Keratinocyte (primary cell): ENCODE measurements around the gene DNPEP. TPM values are rescaled to one million over a fixed set of nuclear protein-coding genes. Genes with fewer than 3 reads are reported as not detected.

Experiments used
- DNase-seq: peaks from one replicate; pipeline ENCODE4 v3.0.0-alpha.2; 2011; ENCODE audit warnings: low read depth, missing footprints, low spot score
- FAIRE-seq: peaks from 2 replicates; lab custom pipeline; 2011; peaks lifted over from hg19 to GRCh38; lab: Jason Lieb, UNC
- H2AFZ ChIP-seq: 2 replicates; pipeline ENCODE4 v1.6.0; 2012; ENCODE audit warnings: low read length, control low read depth, inconsistent platforms; ENCODE audit not compliant: control insufficient read depth
- H3K27ac ChIP-seq: 2 replicates; pipeline ENCODE4 v1.5.1; 2011; ENCODE audit warnings: low read length; ENCODE audit not compliant: control insufficient read depth, insufficient read depth
- H3K27me3 ChIP-seq: 3 replicates; pipeline ENCODE4 v1.6.0; 2011; ENCODE audit warnings: low read length; ENCODE audit not compliant: control insufficient read depth, insufficient read depth; ENCODE audit errors: extremely low read depth
- H3K36me3 ChIP-seq, 2 experiments: 2 replicates in 1 of 2; 3 replicates in 1 of 2; pipeline ENCODE4 v1.5.1; 2011; ENCODE audit warnings: low read length in 2 of 2, mild to moderate bottlenecking in 1 of 2; ENCODE audit not compliant: control insufficient read depth in 2 of 2, insufficient read depth in 2 of 2; ENCODE audit errors: extremely low read depth in 1 of 2
- H3K4me1 ChIP-seq: 3 replicates; pipeline ENCODE4 v1.5.1; 2011; ENCODE audit warnings: low read length; ENCODE audit not compliant: control insufficient read depth, insufficient read depth; ENCODE audit errors: extremely low read depth
- H3K4me2 ChIP-seq: 3 replicates; pipeline ENCODE4 v1.6.0; 2011; ENCODE audit warnings: low read depth, low read length; ENCODE audit not compliant: control insufficient read depth, insufficient read depth; ENCODE audit errors: extremely low read depth
- H3K4me3 ChIP-seq, 3 experiments: fragments of 200-600 bp in 1 of 3; sonication (generic) in 1 of 3; 2 replicates in 2 of 3; 3 replicates in 1 of 3; pipeline ENCODE4 v1.5.1; 2011 to 2016; ENCODE audit warnings: low read length in 3 of 3, mild to moderate bottlenecking in 3 of 3, control low read depth in 2 of 3, inconsistent platforms in 1 of 3, low read depth in 1 of 3, mixed read lengths in 1 of 3, mixed run types in 1 of 3, moderate library complexity in 1 of 3; ENCODE audit not compliant: control insufficient read depth in 2 of 3, insufficient read depth in 2 of 3; ENCODE audit errors: extremely low read depth in 1 of 3
- H3K79me2 ChIP-seq: 2 replicates; pipeline ENCODE4 v1.6.0; 2012; ENCODE audit warnings: low read length; ENCODE audit not compliant: control insufficient read depth, insufficient read depth
- H3K9ac ChIP-seq: 3 replicates; pipeline ENCODE4 v1.6.0; 2011; ENCODE audit warnings: low read length; ENCODE audit not compliant: control insufficient read depth, insufficient read depth; ENCODE audit errors: extremely low read depth
- H3K9me1 ChIP-seq: 3 replicates; pipeline ENCODE4 v1.6.0; 2011; ENCODE audit warnings: low read length; ENCODE audit not compliant: control insufficient read depth, insufficient read depth; ENCODE audit errors: extremely low read depth
- H3K9me3 ChIP-seq: 2 replicates; pipeline ENCODE4 v1.5.1; 2012; ENCODE audit warnings: low read depth, low read length; ENCODE audit not compliant: control insufficient read depth
- H4K20me1 ChIP-seq: 3 replicates; pipeline ENCODE4 v1.6.0; 2011; ENCODE audit warnings: low read length; ENCODE audit not compliant: control insufficient read depth, insufficient read depth; ENCODE audit errors: extremely low read depth
- EZH2 ChIP-seq: IDR thresholded peaks from one replicate; pipeline ENCODE4 v1.6.1; 2012; ENCODE audit warnings: inconsistent platforms, mild to moderate bottlenecking, low read length, moderate library complexity
- dilution Hi-C: fragments of 300-500 bp; cut with MboI; formaldehyde crosslinking; loops from one replicate; pipeline ENCODE4 v1.7.0; 2020; ENCODE audit warnings: low sequenced_read_pairs; ENCODE audit not compliant: extremely low pct_ligation_motif_present
- polyA plus RNA-seq, 5 experiments: library from polyadenylated mRNA; depleted of rRNA in 3 of 5; stranded (reverse) in 3 of 5; stranded (forward) in 1 of 5; unstranded in 1 of 5; fragments of >200 nt; gene quantifications; 1 replicate in 1 of 5; 2 replicates in 3 of 5; 3 replicates in 1 of 5; pipeline versions ENCODE4 v1.2.1 to v1.2.3, GENCODE V29; 2011 to 2012; ENCODE audit warnings: missing spikeins in 2 of 5, low read depth in 1 of 5, low replicate concordance in 1 of 5
- TF ChIP-seq, protein P1 (sequence below), 3 experiments: IDR thresholded peaks in 1 of 3; conservative IDR thresholded peaks in 1 of 3; optimal IDR thresholded peaks in 1 of 3; 2 replicates in 2 of 3; 3 replicates in 1 of 3; pipeline versions ENCODE3 to v1.5.1; 2011; ENCODE audit warnings: low read length in 3 of 3, mild to moderate bottlenecking in 3 of 3, moderate library complexity in 2 of 3, control low read depth in 1 of 3, inconsistent platforms in 1 of 3; ENCODE audit not compliant: insufficient read depth in 2 of 3; ENCODE audit errors: extremely low read depth in 1 of 3

The DNPEP gene
- polyA plus RNA-seq, 1 donor (not counting 4 experiments of a cell fraction or from before 2014, with no cell fraction given), result 34.1 TPM

DNA sequence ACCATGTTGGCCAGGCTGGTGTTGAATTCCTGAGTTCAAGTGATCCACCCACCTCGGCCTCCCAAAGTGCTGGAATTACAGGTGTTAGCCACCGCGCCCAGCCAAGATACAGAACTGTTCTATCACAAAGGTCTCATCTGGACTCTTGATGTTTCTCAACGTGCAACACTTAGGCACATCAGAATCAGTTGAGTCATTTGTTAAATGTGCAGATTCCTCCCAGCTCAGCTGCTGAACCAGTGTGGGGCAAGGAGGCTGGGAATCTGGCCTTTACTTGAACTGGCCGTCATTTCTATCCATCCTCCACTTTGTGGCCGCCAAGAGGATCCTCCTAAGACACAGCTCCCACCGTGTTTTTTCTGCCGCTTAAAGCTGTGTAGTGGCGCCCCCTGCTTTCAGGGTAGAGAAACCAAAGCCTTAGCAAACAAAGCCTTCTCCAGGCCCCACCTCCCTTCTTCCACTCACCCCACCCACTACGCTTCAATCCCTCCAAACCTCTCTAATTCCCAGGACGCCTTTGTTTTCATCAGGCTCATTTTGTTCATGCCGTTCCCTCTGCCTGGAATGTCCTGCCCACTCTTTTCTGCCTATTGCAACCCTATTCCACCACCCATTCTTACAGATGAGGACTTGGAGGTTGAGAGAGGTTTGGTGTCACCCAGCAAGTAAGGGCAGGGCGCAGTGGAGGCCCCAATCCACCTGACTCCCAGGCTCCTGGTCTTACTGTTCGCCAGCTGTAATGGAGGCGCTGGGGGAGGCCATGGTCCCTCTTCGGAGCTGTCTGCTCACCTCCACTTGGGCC is 46.2 kb upstream of the DNPEP start:
- Histone ChIP-seq H3K27me3 (peaks cover 14% of the 10 kb centered on the region), H3K79me2 (no peaks in the 10 kb centered on the region), H3K4me2 (no peak overlapping the region), H3K36me3 (no peaks in the 10 kb centered on the region), H3K4me1 (no peaks in the 10 kb centered on the region), H3K9me1 (no peaks in the 10 kb centered on the region), H3K9me3 (no peaks in the 10 kb centered on the region), H3K9ac (no peak overlapping the region), H4K20me1 (no peaks in the 10 kb centered on the region), H3K4me3 (no peak overlapping the region), H2AFZ (no peak overlapping the region), H3K27ac (no peak overlapping the region)
- dilution Hi-C loops, result no loop called here
- no peak for FAIRE-seq
- TF ChIP-seq, protein P1, sequence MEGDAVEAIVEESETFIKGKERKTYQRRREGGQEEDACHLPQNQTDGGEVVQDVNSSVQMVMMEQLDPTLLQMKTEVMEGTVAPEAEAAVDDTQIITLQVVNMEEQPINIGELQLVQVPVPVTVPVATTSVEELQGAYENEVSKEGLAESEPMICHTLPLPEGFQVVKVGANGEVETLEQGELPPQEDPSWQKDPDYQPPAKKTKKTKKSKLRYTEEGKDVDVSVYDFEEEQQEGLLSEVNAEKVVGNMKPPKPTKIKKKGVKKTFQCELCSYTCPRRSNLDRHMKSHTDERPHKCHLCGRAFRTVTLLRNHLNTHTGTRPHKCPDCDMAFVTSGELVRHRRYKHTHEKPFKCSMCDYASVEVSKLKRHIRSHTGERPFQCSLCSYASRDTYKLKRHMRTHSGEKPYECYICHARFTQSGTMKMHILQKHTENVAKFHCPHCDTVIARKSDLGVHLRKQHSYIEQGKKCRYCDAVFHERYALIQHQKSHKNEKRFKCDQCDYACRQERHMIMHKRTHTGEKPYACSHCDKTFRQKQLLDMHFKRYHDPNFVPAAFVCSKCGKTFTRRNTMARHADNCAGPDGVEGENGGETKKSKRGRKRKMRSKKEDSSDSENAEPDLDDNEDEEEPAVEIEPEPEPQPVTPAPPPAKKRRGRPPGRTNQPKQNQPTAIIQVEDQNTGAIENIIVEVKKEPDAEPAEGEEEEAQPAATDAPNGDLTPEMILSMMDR (optimal IDR thresholded peaks at IDR 0.05 in 1 of 3, IDR thresholded peaks at IDR 0.05 in 1 of 3, conservative IDR thresholded peaks at IDR 0.05 in 1 of 3; ENCODE audit: extremely low read depth in 1 of 3, insufficient read depth in 2 of 3, low read length in 3 of 3), result peak; percentile 35 to 49 (median 44)
- no peak for TF ChIP-seq EZH2
- DNase-seq, result no peak

DNA sequence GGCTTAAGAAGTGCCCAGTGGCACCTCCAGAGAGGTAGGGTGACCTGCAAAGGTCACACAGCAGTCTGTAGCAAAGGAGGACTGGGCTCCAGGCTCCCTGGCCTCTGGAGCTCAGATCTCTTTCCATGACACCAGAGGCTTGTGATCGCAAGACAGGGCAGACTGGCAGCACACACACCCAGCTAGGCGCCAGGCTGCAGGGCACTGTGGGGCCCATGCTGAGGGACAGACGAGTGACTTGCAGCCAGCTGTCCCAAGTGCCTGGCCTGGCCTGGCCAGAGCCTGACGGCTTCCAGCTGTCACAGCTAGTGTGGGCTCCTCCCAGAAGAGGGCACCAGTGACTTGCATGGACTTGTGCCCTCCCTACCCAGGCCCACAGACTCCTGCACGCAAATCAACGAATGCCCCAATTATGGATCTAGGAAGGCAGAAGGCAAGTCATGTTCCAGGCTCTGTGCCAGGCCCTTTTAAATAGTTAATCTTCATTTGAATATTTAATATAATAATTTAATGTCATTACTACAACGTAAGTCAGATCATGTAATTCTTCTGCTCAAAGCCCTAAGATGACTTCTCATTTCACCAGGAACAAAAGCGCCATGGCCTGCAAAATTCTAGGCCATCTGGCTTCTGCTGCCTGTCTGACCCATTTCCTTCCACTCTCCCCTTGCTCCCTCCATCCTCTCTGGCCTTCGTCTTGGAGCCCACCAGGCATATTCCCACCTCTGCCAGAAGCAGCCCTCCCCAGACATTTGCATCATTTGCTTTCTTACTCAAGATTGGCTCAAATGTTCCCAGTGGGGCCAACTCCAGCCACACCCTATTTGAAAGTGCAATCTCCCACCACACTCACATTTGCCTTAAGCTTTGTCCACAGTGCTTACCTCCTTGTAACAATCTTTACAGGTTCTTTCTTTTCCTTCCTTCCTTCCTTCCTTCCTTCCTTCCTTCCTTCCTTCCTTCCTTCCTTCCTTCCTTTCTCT is 43.2 kb upstream of the DNPEP start:
- no peak for DNase-seq
- no peaks in the 10 kb centered on the region for H3K9me1 ChIP-seq
- no peaks in the 10 kb centered on the region for H3K36me3 ChIP-seq
- H3K79me2 ChIP-seq, result no peaks in the 10 kb centered on the region
- H3K27me3 ChIP-seq, result peaks cover 7% of the 10 kb centered on the region
- H3K27ac ChIP-seq, result no peak overlapping the region
- peak overlapping the region; percentile 58 for H2AFZ ChIP-seq
- no peak overlapping the region for H3K4me3 ChIP-seq
- TF ChIP-seq, protein P1 (optimal IDR thresholded peaks at IDR 0.05 in 1 of 3, IDR thresholded peaks at IDR 0.05 in 1 of 3, conservative IDR thresholded peaks at IDR 0.05 in 1 of 3; ENCODE audit: extremely low read depth in 1 of 3, insufficient read depth in 2 of 3, low read length in 3 of 3), result peak; percentile 27 to 82 (median 36)
- TF ChIP-seq EZH2, result no peak
- no peaks in the 10 kb centered on the region for H4K20me1 ChIP-seq
- no peak overlapping the region for H3K9ac ChIP-seq
- no peaks in the 10 kb centered on the region for H3K9me3 ChIP-seq
- H3K4me1 ChIP-seq, result no peaks in the 10 kb centered on the region
- no peak overlapping the region for H3K4me2 ChIP-seq
- FAIRE-seq, result peak; percentile 51
- dilution Hi-C loops, result no loop called here
